Measurements from ENCODE around the gene NSL1. TPM values are rescaled to one million over a fixed set of nuclear protein-coding genes. Genes with fewer than 3 reads are reported as not detected.
"Not testable (repeated sequence)": the region's sequence is repeated elsewhere in the genome, so short reads cannot be mapped to it uniquely, and the experiment has no call there.

Gene NSL1
- total RNA-seq, 1 donor from 2014 or later: 28.0 TPM

- DNase-seq (ENCODE audit: low read depth, low spot score): no peak
These were observed 39.2 kb downstream of the NSL1 start for GRCh38 chr1:212752252-212752933.

GRCh38 chr1:212749821-212750535 is 41.6 kb downstream of the NSL1 start:
- peak; percentile 22 for DNase-seq (ENCODE audit: low read depth, low spot score)

- DNase-seq (ENCODE audit: low read depth, low spot score): no peak
These were observed 45.0 kb downstream of the NSL1 start for GRCh38 chr1:212746546-212746945.

- DNase-seq (ENCODE audit: low read depth, low spot score): no peak
These were observed 46.3 kb downstream of the NSL1 start for GRCh38 chr1:212745303-212745702.

GRCh38 chr1:212743901-212744475 is 47.6 kb downstream of the NSL1 start:
- DNase-seq (ENCODE audit: low read depth, low spot score): no peak

- no peak for DNase-seq (ENCODE audit: low read depth, low spot score)
These were observed 53.2 kb downstream of the NSL1 start for GRCh38 chr1:212738330-212738729.

- DNase-seq (ENCODE audit: low read depth, low spot score): no peak
These were observed 54.0 kb downstream of the NSL1 start for GRCh38 chr1:212737559-212737958.

GRCh38 chr1:212733109-212733508 is 58.5 kb downstream of the NSL1 start:
- no peak for DNase-seq (ENCODE audit: low read depth, low spot score)

GRCh38 chr1:212731630-212732029 is 59.9 kb downstream of the NSL1 start:
- DNase-seq (ENCODE audit: low read depth, low spot score): no peak

GRCh38 chr1:212728606-212729005 is 63.0 kb downstream of the NSL1 start:
- DNase-seq (ENCODE audit: low read depth, low spot score): no peak

GRCh38 chr1:212727386-212728181 is 64.0 kb downstream of the NSL1 start:
- no peak for DNase-seq (ENCODE audit: low read depth, low spot score)

GRCh38 chr1:212724679-212725078 is 66.9 kb downstream of the NSL1 start:
- DNase-seq (ENCODE audit: low read depth, low spot score): not testable (repeated sequence)

- DNase-seq (ENCODE audit: low read depth, low spot score): no peak
These were observed 69.2 kb downstream of the NSL1 start for GRCh38 chr1:212722270-212722957.

- no peak for DNase-seq (ENCODE audit: low read depth, low spot score)
These were observed 70.0 kb downstream of the NSL1 start for GRCh38 chr1:212721388-212722247.

GRCh38 chr1:212719633-212720032 is 71.9 kb downstream of the NSL1 start:
- DNase-seq (ENCODE audit: low read depth, low spot score): no peak

GRCh38 chr1:212718499-212718898 is 73.1 kb downstream of the NSL1 start:
- DNase-seq (ENCODE audit: low read depth, low spot score): no peak

GRCh38 chr1:212716161-212716560 is 75.4 kb downstream of the NSL1 start:
- no peak for DNase-seq (ENCODE audit: low read depth, low spot score)

- no peak for DNase-seq (ENCODE audit: low read depth, low spot score)
These were observed 78.0 kb downstream of the NSL1 start for GRCh38 chr1:212713465-212714136.

GRCh38 chr1:212712451-212713303 is 78.9 kb downstream of the NSL1 start:
- peak; percentile 13 for DNase-seq (ENCODE audit: low read depth, low spot score)

Data from pulmonary artery endothelial cell (primary cell).